ENCODE results near the gene CNTF. TPM values are rescaled to one million over a fixed set of nuclear protein-coding genes. Genes with fewer than 3 reads are reported as not detected.

CNTF gene
- total and polyA plus RNA-seq, 2 of the 4 experiments (the other 2 are of a cell fraction) = 1.2 to 2.3 TPM

- peaks cover 30% of the 10 kb centered on the region; the same call in 1 of the 2 replicates for H4K20me1 ChIP-seq (ENCODE audit: insufficient read depth, low read length)
- H2AFZ ChIP-seq (replicated peaks; ENCODE audit: low read length, poor library complexity) = no peak overlapping the region
- H3K9me3 ChIP-seq (ENCODE audit: control insufficient read depth, insufficient read depth, low read length) = no peaks in the 10 kb centered on the region
- H3K14ac ChIP-seq (replicated peaks; ENCODE audit: low read depth, low read length) = no peak overlapping the region
- no peak overlapping the region for H3K4ac ChIP-seq (ENCODE audit: low read depth, low read length)
- no peak overlapping the region for H3K4me3 ChIP-seq (ENCODE audit: insufficient read depth, low read depth, low read length)
- peaks cover 16 to 56% of the 10 kb centered on the region in 2 experiments for H3K79me1 ChIP-seq (ENCODE audit: low read depth in 1 of 2, low read length in 2 of 2)
- no peak overlapping the region for H3K18ac ChIP-seq (ENCODE audit: low read depth, low read length)
- H2BK20ac ChIP-seq (ENCODE audit: low read depth, low read length) = no peak overlapping the region
- CTCF ChIA-PET = no interaction called here
- WGBS, 2 experiments (ENCODE audit: extremely low coverage in 2 of 2, insufficient read length in 1 of 2) = 80% methylated on average over 1 of the region's 2 CpGs; no CpG with 5 or more reads in 1 of the 2 experiments
- ATAC-seq (ENCODE audit: low read depth) (no peak), DNase-seq (no peak)
- intact Hi-C loops (cut with micrococcal nuclease) = no loop called here
- H2BK15ac ChIP-seq (ENCODE audit: low read depth, low read length) = no peak overlapping the region
- H4K91ac ChIP-seq (ENCODE audit: insufficient read depth, low read depth, low read length) = no peak overlapping the region
- no peak overlapping the region for H3K56ac ChIP-seq (ENCODE audit: extremely low read depth, insufficient read depth, low read length)
- dilution Hi-C loops (cut with HindIII; ENCODE audit: low sequenced_read_pairs, unreplicated experiment) = no loop called here
- no peak overlapping the region for H2BK5ac ChIP-seq (ENCODE audit: low read depth, low read length, poor library complexity, severe bottlenecking)
- no peak overlapping the region for H3K4me2 ChIP-seq (ENCODE audit: low read depth, low read length)
- no peak overlapping the region for H4K5ac ChIP-seq (ENCODE audit: low read depth, low read length)
- H3K9me1 ChIP-seq (ENCODE audit: insufficient read depth, low read length) = no peaks in the 10 kb centered on the region
- H4K8ac ChIP-seq (ENCODE audit: low read depth in 2 of 2, low read length in 2 of 2) = no peak overlapping the region
- no peak for TF ChIP-seq MXI1 (IDR thresholded peaks at IDR 0.05; ENCODE audit: borderline replicate concordance, low read depth, low read length)
- no peak for TF ChIP-seq CHD1 (IDR thresholded peaks at IDR 0.05; ENCODE audit: low read depth, low read length)
- TF ChIP-seq, protein P1, sequence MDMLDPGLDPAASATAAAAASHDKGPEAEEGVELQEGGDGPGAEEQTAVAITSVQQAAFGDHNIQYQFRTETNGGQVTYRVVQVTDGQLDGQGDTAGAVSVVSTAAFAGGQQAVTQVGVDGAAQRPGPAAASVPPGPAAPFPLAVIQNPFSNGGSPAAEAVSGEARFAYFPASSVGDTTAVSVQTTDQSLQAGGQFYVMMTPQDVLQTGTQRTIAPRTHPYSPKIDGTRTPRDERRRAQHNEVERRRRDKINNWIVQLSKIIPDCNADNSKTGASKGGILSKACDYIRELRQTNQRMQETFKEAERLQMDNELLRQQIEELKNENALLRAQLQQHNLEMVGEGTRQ (IDR thresholded peaks at IDR 0.05; ENCODE audit: low read depth, low read length) = no peak
- TF ChIP-seq RCOR1 (IDR thresholded peaks at IDR 0.05; ENCODE audit: insufficient replicate concordance, low read length) = no peak
- no peak for TF ChIP-seq RAD21 (IDR thresholded peaks at IDR 0.05; ENCODE audit: low read length)
- TF ChIP-seq RFX5 (IDR thresholded peaks at IDR 0.05; ENCODE audit: low read depth, low read length) = no peak
- no peak for TF ChIP-seq MAFK (IDR thresholded peaks at IDR 0.05; ENCODE audit: low read depth, low read length)
- no peak for TF ChIP-seq SMC3 (IDR thresholded peaks at IDR 0.05; ENCODE audit: low read depth, low read length)
- no peak for TF ChIP-seq FOS (IDR thresholded peaks at IDR 0.05; ENCODE audit: low read depth, low read length)
- TF ChIP-seq NFE2L2 (IDR thresholded peaks at IDR 0.05; ENCODE audit: low read depth, low read length) = no peak
- no peak for TF ChIP-seq CEBPB (IDR thresholded peaks at IDR 0.05; ENCODE audit: low read depth, low read length)
- TF ChIP-seq BHLHE40 (IDR thresholded peaks at IDR 0.05; ENCODE audit: low read depth, low read length) = no peak
- TF ChIP-seq MAZ (IDR thresholded peaks at IDR 0.05; ENCODE audit: borderline replicate concordance, low read depth, low read length) = no peak
- H3K9ac ChIP-seq (ENCODE audit: low read depth, low read length) = no peak overlapping the region
- no peaks in the 10 kb centered on the region for H3K27me3 ChIP-seq (ENCODE audit: control insufficient read depth, insufficient read depth, low read length)
- H3K4me1 ChIP-seq (ENCODE audit: control insufficient read depth, insufficient read depth, low read length) = no peaks in the 10 kb centered on the region
- H2AK9ac ChIP-seq (replicated peaks; ENCODE audit: low read depth, low read length, poor library complexity) = no peak overlapping the region
- H3K36me3 ChIP-seq (ENCODE audit: control insufficient read depth, insufficient read depth, low read length) = 0 out of 2 replicates have a peak, but pooled peaks cover 3% of the 10 kb centered on the region
- H2AK5ac ChIP-seq (ENCODE audit: low read depth, low read length) = no peak overlapping the region
- H3K27ac ChIP-seq (ENCODE audit: insufficient read depth, low read length) = no peak overlapping the region
- in situ Hi-C loops (cut with MboI; ENCODE audit: low sequenced_read_pairs) = no loop called here
- H3K23ac ChIP-seq (ENCODE audit: low read depth, low read length) = no peak overlapping the region
- BruUV-seq (replicated peaks) = no TSS peak
- H2BK120ac ChIP-seq (ENCODE audit: low read depth, low read length) = no peak overlapping the region
- POLR2A ChIA-PET (ENCODE audit: unreplicated experiment) = no interaction called here
These were observed 22.0 kb upstream of the CNTF start for GRCh38 chr11:58600510-58600909.
